GM18519 (cell line): ENCODE results near the gene NDUFAF5.

Source experiments
- ATAC-seq: cut with Tn5 transposase; IDR thresholded peaks from one replicate; pipeline ENCODE4 v1.9.1; 2021; ENCODE audit warnings: mild to moderate bottlenecking, moderate library complexity; ENCODE audit not compliant: unreplicated experiment, low FRiP score

NDUFAF5 gene

DNA sequence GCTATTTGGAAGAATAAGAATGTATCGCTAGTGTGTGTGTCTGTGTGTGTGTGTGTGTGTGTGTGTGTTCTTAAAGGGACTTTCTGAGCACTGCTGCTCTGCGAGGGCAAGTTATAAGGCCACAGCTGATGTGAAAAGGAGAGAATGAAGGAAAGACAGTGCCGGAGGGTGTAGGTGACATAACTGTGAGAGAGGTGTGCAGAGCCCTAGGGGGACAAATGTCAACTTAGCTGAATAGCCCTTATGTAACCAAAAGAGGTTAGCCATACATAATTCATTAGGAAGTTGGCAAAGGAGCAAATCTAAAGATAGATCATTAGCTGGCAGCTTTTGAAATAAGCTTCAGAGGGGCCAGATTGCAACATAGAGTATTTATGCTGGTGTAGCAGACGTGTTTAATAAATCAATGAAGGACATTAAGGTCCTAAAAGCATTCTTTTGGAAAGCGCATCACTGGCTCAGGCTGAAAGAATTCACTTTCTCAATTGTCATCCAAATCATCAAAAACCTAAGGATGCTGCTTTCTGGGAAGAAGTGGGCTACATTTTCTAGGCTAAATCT, 81.0 kb downstream of the NDUFAF5 start:
- no peak for ATAC-seq

DNA sequence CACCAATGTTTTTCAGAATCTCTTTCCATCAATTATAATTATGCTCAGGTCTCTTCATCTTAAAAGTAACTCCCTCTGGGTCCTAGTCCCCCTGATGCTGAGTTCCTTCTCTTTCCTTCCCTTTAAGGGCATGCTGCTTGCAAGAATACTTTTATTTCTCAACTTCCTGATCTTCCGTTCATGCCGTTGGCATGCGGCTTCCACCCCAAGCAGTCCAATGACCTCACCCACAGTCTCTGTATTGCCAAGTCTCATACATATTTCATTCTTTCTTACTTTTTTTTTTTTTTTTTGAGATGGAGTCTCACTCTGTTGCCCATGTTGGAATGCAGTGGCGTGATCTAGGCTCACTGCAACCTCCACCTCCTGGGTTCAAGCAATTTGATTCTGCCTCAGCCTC, 83.5 kb downstream of the NDUFAF5 start:
- ATAC-seq, result no peak

GRCh38 chr20:13870170-13870748, 85.4 kb downstream of the NDUFAF5 start:
- ATAC-seq, result no peak
